Ishikawa (cell line): ENCODE data around the gene CELF2.

ENCODE experiments used
- CEBPB ChIP-seq: IDR thresholded peaks from 2 replicates; pipeline ENCODE4 v1.6.1; 2012
- CREB1 ChIP-seq: IDR thresholded peaks from 2 replicates; pipeline ENCODE4 v1.6.1; 2012; ENCODE audit warnings: low read depth
- EGR1 ChIP-seq: IDR thresholded peaks from 2 replicates; pipeline ENCODE4 v1.6.1; 2012
- EP300 ChIP-seq: IDR thresholded peaks from 2 replicates; pipeline ENCODE4 v1.6.1; 2012; ENCODE audit warnings: borderline replicate concordance
- FOXM1 ChIP-seq: IDR thresholded peaks from 2 replicates; pipeline ENCODE4 v1.6.1; 2012; ENCODE audit warnings: low read depth, borderline replicate concordance
- NFIC ChIP-seq: IDR thresholded peaks from 2 replicates; pipeline ENCODE4 v1.6.1; 2012
- RAD21 ChIP-seq: IDR thresholded peaks from 2 replicates; pipeline ENCODE4 v1.6.1; 2012; ENCODE audit warnings: low read depth
- TAF1 ChIP-seq: IDR thresholded peaks from 2 replicates; pipeline ENCODE4 v1.6.1; 2012; ENCODE audit warnings: low read depth, mild to moderate bottlenecking
- TCF12 ChIP-seq: IDR thresholded peaks from 2 replicates; pipeline ENCODE4 v1.6.1; 2012; ENCODE audit warnings: low read depth
- TEAD4 ChIP-seq: IDR thresholded peaks from 2 replicates; pipeline ENCODE4 v1.6.1; 2012
- YY1 ChIP-seq: IDR thresholded peaks from 2 replicates; pipeline ENCODE4 v1.6.1; 2012; ENCODE audit warnings: low read depth
- ZBTB7A ChIP-seq: IDR thresholded peaks from 2 replicates; pipeline ENCODE4 v1.6.1; 2012; ENCODE audit warnings: low read depth
- TF ChIP-seq, protein P1 (sequence below): IDR thresholded peaks from 2 replicates; pipeline ENCODE4 v1.6.1; 2012
- TF ChIP-seq, protein P2 (sequence below): IDR thresholded peaks from 2 replicates; pipeline ENCODE4 v1.6.1; 2012
- TF ChIP-seq, protein P3 (sequence below): IDR thresholded peaks from 2 replicates; pipeline ENCODE4 v1.6.1; 2012; ENCODE audit warnings: low read depth, mild to moderate bottlenecking

CELF2 gene

DNA sequence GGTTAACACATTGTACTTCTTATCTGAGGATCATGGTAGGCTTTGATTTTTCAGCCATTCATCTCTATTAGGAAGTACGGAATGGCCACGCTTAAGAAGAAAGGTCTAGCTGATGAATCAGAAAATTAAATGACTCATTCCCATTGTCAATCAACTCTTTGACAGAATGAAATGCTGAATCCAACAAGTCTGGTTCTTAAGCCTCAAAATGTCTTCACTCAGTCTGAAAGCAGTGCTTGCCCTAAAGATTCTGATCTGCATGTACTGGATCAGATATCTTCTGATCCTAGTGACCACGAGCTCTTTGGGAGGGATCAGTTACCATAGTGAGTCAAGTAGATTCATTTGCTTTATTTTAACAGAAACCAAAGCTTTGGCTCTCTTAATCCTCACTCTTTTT is 5.7 kb upstream of the CELF2 start:
- TF ChIP-seq TAF1 (no peak), EP300 (no peak), RAD21 (no peak), ZBTB7A (no peak), FOXM1 (no peak)
- TF ChIP-seq, protein P1, sequence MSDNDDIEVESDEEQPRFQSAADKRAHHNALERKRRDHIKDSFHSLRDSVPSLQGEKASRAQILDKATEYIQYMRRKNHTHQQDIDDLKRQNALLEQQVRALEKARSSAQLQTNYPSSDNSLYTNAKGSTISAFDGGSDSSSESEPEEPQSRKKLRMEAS, result no peak
- TF ChIP-seq, protein P2, sequence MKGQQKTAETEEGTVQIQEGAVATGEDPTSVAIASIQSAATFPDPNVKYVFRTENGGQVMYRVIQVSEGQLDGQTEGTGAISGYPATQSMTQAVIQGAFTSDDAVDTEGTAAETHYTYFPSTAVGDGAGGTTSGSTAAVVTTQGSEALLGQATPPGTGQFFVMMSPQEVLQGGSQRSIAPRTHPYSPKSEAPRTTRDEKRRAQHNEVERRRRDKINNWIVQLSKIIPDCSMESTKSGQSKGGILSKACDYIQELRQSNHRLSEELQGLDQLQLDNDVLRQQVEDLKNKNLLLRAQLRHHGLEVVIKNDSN, result no peak

DNA sequence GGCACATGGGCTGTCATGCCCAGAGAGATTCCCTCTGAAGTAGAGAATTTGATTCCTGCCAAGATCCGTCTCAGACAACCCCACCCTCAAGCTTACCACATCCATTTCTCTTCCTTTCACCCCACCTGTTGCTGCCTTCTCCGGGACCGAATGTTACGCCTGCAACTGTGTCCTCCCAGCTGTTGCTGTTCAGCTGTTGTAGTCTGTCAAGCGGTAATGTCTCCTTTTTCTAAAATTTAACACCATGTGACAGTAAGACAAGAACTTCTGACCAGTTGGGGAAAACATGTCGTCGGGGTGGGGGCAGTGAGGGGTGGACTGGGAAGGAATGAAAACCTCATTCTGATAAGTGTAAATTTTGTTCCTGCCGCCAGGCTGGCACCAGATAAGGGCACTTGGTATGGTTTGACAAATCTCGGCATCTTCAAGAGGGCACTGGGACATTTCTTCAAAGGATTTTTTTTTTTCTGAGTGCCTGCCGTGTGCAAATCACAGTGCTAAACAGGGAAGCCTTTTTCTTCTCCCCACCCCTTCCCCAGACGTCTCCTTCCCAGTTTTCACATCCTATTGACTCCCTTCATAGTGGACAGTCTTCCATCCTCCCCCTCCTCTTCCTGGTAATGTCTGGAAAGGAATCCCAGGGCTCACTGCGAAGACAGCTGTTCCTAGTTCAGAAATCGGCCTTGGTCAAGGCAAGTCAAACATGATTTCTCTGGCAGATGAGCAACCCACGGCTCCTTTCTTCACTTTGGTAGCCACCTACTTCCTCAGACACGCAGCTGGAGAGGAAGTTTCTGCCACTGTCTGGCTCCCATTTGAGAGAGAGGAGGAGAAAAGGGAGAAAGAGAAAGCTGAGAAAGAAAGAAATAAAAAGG is 5.0 kb upstream of the CELF2 start:
- TF ChIP-seq, protein P3, sequence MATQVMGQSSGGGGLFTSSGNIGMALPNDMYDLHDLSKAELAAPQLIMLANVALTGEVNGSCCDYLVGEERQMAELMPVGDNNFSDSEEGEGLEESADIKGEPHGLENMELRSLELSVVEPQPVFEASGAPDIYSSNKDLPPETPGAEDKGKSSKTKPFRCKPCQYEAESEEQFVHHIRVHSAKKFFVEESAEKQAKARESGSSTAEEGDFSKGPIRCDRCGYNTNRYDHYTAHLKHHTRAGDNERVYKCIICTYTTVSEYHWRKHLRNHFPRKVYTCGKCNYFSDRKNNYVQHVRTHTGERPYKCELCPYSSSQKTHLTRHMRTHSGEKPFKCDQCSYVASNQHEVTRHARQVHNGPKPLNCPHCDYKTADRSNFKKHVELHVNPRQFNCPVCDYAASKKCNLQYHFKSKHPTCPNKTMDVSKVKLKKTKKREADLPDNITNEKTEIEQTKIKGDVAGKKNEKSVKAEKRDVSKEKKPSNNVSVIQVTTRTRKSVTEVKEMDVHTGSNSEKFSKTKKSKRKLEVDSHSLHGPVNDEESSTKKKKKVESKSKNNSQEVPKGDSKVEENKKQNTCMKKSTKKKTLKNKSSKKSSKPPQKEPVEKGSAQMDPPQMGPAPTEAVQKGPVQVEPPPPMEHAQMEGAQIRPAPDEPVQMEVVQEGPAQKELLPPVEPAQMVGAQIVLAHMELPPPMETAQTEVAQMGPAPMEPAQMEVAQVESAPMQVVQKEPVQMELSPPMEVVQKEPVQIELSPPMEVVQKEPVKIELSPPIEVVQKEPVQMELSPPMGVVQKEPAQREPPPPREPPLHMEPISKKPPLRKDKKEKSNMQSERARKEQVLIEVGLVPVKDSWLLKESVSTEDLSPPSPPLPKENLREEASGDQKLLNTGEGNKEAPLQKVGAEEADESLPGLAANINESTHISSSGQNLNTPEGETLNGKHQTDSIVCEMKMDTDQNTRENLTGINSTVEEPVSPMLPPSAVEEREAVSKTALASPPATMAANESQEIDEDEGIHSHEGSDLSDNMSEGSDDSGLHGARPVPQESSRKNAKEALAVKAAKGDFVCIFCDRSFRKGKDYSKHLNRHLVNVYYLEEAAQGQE, result no peak
- TF ChIP-seq CEBPB (no peak), TCF12 (no peak), YY1 (no peak), EP300 (no peak), FOXM1 (no peak), NFIC (no peak), TAF1 (no peak), TEAD4 (no peak), ZBTB7A (no peak), EGR1 (no peak), RAD21 (no peak), CREB1 (no peak)
- TF ChIP-seq, protein P1, result no peak
- TF ChIP-seq, protein P2, result no peak

DNA sequence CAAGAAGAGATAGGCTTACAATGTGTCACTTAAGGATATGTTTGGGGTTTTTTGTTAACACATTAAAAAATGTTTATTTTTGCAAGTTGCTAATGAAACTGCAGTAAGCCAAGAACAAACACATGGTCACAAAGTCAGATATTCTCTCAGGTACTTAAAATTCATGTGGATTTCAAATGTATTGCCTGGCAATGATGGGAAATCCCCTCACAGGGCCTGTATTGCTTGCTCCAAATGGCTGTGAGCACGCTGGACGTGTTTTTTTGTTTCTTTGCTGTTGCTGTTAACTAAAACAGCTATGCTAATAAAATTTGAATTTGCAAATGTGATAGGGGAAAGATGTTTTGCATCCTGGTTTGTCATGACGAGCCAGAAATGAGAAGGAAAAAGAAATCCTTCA is 3.8 kb upstream of the CELF2 start:
- TF ChIP-seq TEAD4 (no peak), YY1 (no peak), TAF1 (no peak), RAD21 (no peak), TCF12 (no peak), CEBPB (no peak), CREB1 (no peak), NFIC (no peak), FOXM1 (no peak), ZBTB7A (no peak), EGR1 (no peak), EP300 (no peak)
- TF ChIP-seq, protein P1, result no peak
- TF ChIP-seq, protein P2, result no peak
- TF ChIP-seq, protein P3, result no peak

DNA sequence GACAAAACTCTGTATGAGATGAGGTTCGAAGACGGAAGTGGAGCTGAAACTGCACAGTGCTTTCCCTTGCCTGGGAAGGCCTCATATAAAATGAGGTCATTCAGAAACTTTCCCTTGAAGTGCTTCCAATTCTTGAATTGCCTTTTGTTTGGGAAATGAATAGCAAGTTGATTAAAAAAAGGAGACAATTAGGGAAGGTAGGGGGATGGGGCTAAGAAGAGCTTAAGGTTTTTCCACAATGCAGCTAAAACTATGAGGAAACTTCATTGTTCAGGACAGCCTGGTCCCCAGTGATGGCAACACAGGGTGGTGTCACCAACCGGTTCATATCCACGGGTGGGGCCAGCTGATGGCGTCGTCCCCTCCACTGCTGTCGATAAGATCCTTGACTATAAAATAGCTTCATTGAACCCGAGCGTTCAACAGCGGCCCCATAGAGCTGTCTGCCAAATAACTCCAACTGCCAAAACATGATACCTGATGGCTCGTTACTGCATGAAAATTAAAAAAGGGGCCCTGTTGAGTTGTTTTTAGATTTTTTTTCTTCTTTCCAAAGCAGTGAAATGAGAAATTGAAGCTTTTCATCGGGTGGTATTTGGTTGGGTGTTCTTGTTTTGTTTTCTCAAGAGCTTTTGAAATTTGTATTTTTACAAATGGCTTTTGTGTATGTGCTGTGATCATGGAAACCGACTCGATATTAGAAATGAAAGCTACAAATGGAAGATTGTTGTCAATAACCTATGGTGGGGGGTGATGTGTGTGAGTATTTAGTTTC is 2.8 kb upstream of the CELF2 start:
- TF ChIP-seq FOXM1 (no peak), ZBTB7A (no peak), CEBPB (no peak), EGR1 (no peak), CREB1 (no peak), EP300 (no peak), YY1 (no peak), TAF1 (no peak), TCF12 (no peak), RAD21 (no peak), TEAD4 (no peak)
- TF ChIP-seq, protein P2, result no peak
- TF ChIP-seq, protein P1, result no peak
